GM18511 (cell line): ENCODE results near the gene MAB21L4.

Source experiments
- ATAC-seq: cut with Tn5 transposase; IDR thresholded peaks from one replicate; pipeline ENCODE4 v1.9.1; 2021; ENCODE audit warnings: mild to moderate bottlenecking, moderate library complexity; ENCODE audit not compliant: unreplicated experiment

Gene MAB21L4

DNA sequence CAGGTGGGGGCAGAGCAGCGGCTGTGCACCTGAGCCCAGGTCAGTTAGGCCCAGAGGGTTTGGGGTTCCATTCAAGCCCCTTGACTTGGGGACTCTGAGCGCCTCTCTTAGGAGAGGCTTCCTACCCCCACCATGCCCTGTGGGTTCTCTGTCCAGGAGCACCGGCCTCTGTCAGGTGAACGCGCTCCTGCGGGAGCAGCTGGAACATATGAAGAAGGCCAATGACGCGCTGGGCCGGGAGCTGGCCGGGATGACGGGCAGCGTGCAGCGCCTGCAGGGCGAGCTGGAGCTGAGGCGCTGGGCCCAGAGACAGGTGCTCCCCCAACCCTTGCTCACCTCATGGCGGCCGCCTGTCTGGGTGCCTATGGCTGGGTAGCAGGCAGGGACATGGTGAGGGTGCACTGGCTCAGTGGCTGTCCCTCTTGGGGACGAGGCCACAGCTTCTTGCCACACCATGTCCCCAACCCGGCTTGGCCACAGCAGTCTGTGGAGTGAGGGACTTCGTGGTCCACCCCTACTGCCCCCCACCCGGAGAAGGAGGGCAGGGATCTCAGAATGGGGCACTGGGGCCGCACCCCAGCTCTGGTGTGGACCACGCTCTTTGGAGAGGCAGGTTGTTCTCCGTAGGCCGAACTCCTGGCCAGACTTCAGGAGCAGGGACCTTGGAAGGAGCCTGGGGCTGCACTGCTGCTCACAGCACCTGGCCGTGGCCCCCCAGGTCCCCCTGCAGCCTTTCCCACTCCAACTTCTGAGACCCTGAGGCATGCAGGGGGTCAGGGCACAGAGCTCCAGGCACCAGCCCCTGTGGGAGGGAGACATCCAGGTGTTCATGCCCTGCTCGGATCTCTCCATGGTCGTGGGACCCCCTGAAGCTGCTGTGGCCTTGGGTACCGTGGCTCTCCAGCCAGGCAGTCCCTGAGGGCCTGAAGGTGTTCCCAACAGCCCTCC, 29.9 kb upstream of the MAB21L4 start:
- no peak for ATAC-seq

DNA sequence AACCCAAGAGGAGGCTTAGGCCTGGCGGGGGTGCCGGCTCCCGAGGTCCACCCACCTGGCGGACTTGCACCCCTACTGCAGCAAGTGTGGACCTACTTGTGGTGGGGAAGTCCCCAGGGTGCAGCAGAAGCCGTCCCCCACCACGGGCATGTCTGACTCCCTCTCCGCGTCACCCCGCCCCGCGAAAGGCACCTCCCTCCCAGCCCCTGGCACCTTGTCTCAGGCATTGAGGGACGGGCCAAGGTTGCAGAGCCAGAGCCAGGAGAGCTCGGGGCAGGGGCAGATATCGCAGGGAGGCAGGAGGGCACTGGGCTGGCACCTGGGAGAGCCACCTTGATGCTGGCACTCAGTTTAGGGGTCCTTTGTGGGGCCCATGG, 29.2 kb upstream of the MAB21L4 start:
- no peak for ATAC-seq

DNA sequence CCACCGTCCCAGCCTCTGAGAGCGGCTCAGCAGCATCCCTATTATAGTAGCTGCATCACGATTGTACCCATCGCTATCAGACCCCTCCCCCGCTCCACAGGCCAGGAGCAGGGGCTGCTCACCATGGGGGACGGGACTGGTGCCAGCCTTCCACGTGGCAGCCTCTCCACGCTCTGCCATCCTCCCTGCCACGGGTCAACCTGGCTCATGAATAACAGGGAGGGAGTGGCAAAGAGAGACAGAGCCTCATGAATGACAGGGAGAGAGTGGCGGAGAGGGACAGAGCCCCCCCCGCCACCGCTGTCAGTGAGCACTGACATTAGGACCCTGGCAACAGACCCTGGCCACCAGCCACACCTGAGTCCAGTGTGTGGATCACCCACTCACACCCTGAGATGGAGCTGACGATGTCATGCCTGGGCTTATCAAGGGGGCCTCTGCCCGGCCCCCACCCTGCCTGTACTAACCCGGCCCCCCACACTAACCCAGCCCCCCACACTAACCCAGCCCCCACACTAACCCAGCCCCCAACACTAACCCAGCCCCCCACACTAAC, 27.1 kb upstream of the MAB21L4 start:
- ATAC-seq: no peak

DNA sequence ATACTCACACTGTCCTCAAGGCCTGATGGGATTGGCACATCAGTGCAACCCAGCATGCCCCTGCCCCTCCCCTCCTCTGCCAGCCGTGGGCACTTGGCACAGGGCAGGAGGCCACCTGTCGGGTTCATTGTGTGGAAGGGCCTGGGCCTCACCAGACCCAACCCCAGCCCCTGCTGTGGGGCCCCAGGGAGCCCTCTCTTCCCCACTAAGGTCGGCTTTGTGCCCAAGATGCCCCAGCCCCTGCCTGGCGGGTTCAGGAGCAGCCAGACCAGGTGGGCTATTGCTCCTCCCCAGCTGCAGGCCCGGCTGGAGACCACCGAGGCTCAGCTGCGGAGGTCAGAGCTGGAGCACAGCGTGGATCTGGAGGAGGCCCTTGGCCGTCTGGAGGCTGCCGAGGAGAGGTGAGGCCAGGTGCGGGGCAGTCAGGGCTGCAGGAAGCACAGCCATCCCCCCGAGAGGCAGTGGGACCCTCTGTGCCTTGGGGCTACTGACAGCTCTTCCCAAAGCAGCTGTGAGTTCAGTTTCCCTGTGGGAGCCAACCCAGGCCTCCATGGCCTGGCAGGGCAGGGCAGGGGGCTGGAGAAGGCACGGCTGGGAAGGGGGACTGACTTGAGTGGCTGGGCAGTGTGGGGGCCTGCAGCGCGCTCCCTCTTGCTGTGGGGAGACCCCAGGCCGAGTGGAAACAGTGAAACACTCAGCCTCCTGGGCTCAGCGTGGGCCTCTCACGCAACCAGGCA, 26.5 kb upstream of the MAB21L4 start:
- ATAC-seq: no peak

DNA sequence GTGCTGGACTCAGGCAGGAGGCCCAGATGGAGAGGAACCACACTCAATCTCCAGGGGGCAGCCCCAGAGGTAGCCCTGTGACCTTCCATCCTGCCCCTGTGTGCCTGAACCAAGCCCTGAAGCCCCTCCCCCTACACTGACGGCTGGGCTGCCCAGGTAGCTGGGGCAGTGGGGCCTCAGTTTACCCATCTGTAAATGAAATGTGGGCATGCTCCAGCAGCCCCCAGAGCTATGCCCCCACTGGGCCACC, 26.0 kb upstream of the MAB21L4 start:
- no peak for ATAC-seq

DNA sequence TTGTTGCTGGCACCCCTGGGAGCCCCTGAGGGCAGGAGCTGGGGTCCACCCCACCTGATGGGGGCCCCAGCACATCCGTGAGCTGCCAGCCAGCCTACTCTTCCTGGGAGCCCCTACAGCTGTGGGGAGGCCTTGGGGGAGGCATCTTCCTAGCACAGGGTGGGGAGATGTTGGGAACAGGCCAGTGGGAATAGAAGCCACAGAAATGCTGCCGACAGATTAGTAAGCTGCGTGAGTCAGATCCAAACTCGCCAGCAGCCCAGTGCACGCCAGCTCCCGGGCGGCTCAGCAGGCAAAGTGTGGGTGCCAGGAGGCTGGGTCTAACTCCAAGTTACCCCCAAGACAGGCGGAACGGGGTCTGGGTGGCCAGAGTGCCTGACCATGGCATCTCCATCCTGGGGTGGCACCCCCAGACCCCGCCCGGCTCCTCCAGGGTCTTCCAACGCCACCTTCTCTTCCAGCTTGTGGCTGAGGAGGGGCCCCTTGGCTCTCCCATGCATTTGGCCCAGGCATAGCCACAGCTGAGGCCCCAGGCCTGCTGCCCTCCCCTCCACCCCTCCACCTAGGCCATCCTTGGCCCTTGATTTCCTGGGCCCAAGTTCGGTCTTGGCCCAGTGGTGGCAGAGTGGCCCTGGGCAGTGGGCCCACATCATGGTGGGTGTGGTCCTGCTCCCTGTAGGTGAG, 25.5 kb upstream of the MAB21L4 start:
- ATAC-seq: no peak

DNA sequence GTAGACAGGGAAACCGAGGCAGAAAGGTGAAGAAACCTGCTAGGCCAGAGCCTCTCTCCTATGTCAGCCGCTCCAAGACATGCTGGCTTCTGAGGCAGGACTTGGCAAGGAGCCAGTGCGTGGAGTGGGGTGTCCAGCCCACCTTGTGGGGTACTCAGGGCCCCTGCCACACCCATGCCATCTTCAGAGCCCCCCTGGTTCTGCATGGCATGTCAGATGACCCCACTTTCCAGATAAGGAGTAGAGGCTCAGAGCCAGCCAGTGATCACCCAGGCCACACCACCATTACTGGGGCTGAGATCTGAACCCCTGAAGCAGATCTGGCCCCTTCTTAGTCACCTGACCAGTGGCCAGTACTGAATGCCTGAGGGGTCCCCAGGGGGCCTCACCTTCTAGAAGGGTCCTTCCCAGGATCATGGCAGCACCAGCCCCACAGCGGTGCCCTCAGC, 24.9 kb upstream of the MAB21L4 start:
- no peak for ATAC-seq

DNA sequence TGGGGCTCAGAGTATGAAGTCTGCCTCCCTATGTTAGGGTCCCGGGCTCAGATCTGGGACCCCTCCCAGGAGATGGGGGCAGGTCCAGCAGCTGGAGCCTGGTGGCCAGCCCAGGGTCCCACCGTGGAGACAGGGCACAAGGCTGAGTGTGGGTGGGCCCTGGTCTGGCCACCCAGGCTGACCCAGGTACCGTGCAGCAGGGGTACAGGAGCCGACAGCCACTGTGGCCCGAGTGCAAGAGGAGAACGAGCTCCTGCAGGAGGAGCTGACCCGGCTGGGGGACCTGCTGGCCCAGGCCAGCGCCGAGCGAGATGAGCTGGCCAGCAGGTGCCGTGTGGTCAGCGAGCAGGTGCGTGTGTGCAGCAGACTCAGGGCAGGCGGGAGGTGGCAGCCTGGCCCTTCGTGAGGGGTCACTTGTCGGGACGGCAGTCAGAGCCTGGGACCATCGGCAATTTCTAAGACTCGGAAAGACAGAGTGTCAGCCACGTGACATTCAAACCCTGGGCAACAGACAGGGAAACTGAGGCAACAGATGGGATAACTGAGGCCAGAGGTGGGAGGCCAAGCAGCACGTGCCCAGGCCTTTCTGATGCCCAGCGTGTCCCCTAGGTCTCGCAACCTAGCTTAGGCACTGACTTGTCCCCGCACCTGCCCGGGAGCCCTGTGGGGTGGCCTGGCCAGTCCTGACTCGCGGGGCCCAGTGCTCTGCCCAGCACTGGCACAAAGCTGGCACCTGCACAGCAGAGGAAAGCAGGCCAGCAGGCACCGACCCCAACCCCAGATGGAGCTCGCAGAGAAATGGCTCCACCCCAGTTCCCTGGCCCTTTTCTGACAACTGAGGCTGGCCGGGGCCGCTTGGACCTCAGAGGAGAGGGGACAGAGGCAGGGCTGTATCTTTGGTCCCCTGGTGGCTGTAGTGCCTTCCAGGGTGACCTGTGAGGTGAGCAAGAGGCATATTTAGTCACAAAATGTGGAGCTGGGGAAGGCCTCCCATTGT, 24.1 kb upstream of the MAB21L4 start:
- no peak for ATAC-seq

DNA sequence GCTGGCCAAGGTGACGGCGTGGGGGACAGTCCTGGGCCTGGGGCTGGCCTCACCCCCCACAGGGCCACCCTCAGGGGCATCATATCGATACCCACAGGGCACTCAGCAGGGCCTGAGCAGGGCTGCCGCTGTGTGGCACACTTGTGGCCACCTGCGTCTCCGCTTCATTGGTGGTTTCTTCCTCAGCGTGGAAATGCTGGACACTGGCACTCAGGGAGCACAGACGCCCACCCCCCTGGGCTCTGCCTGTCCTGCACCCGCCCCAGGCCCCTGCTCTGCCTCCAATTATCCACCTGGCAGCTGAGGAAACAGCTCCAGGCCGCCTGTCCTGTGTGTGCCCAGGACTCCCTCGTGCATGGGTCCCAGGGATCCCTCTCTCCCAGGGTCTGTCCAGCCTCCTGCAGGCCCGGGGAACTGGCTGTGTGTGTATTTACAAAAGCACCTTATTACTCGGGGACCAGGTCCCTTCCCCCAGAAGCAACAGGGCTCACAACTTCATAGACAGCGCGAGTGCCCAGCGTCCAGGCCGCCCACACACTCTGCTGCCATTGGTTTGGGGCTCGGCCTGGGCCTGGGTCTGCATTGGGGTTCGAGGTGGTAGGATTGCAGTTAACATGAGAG, 23.3 kb upstream of the MAB21L4 start:
- no peak for ATAC-seq

DNA sequence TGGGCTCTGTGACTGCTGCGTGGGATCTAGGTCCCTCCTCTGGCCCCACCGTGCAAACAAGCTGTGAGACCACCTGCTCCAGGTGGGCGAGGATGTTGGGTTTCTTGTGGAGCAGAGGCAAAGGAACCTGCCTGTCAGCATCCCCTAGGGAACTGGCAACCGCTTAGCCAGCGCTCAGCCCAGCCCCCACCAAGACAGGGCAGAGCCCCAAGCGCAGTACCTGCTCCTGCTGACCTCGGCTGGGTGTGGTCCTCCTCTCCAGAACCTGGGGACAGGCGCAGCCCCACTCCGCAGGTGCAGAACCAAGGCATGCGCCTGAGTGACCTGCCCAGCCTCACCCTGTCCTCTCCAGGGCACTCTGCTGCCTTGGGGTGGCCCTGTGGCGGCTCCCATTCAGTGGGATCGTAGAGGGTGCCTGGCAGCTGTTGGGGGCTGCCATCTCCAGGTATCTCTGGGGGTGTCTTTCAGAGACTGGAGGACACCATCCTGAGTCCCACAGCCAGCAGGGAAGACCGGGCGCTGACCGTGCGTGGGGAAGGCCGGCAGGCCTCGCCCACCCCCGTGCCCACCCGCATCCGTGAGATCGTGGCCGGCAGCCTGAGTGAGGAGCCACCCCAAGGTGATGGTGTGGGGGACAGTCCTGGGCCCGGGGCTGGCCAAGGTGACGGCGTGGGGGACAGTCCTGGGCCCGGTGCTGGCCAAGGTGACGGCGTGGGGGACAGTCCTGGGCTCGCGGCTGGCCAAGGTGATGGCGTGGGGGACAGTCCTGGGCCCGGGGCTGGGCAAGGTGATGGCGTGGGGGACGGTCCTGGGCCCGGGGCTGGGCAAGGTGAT, 22.5 kb upstream of the MAB21L4 start:
- ATAC-seq: no peak

DNA sequence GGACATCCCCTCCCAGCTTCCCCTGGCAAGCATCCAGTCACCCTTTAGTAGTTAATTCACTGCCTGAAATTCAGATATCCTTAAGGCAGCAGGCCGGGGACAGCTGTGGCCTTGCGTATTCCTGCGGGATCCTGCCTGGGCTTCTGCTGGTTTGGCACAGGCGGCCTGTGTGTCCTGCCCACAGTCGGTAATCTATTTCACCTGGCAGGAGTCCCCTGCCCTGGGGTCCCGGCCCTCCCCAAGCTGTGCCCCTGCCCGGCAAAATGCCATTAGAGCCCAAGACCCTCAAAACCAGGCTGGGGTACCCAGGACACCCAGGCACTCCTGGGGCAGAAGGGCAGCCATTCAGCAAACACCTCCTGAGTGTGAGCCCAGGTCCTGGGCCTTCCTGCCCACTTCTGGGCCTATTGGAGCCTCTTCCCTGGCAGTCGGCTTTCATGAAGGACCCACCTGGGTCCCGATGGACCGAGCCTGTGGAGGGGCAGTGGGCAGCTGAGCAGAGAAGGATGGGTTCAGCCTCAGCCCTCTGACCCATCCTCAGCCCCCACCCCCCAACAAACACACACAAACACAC, 21.8 kb upstream of the MAB21L4 start:
- no peak for ATAC-seq

DNA sequence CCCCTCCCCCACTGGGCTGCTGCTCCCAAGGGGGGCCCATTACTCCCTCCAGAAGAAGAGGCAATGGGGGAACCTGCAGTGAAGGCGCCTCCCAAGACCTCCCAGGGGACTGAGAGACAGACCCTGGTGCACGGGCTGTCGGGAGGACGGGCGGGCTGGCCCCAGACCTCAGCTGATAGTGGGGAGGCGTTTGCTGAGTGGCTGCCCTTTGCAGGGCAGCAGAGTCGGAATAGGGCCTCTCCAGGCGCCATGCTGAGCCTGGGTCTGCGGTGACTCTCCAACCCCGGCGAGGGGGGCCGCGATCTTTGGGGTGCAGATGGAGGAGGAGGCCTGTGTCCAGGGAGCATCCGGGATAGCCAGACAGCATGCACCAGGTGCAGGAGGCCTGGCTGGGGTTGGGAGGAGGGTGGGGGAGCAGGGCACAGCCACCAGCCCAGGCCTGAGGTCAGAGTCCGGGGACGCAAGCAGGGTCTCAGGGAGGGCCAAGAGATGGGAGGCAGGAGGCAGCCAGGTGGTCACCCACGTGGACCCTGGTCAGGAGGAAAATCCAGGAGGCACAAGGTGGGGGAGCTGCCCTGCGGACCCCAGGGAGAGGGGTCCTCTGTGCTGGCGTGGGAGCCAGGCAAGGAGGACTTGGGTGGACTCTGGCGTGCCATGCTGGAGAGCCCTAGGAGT, 21.2 kb upstream of the MAB21L4 start:
- ATAC-seq: no peak

DNA sequence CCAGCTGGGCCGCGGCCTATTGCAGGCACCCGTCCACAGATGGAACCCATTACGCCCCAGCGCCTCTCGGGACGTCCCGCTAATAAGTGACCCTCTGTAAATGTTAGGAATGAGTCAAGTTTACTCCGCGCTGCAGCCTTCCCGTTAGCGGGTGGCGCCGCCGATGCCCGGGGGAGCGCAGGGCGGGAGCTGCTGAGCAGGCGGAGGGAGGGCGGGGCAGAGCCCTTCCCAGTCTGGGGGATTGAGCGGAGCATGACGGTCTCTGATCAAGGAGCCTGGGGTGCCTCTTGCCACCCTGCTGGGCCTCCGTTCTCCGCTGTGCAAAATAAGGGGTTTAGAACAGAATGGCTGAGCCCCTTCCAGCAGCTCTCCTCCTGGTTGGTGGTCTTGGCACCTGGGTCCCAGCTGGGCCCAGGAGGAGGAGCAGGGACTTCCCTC, 20.6 kb upstream of the MAB21L4 start:
- no peak for ATAC-seq

DNA sequence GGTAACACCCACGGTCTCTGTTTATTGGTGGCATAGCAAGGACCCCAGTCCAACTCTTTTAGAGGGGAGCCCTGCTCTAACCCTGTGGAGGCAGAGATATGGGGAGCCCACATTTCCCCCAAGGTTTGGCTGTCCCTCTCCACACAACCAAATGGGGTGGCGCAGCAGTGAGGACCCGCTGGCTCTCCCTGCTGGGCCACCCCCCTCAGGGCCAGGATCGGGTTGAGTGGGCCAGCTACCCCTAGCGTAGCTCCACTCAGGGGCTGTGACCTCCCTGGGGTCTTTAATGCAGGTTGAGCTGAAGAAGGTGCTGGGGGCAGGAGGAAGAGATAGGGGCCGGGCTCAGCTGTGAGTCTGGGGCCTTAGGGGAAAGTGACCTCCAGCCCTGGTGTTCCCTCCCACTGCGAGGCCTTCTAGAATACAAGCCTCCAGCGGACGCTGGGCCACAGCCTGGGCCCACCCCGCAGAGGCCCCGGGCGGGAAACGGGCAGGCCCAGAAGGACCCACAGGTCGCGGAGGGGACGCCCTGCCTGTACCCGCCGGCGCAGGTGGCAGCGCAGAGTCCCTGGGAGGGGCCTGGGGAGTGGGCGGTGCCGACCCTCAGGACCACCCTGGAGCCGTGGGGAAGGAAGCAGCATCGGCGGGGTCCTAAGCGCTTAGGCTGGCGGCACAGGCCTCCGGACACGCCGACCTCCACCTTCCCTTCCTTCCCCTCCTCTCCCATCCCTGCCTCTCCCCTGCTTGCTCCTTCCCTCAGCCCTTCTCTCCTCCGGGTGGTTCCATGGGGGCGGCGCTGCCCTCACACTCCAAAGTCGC, 19.8 kb upstream of the MAB21L4 start:
- ATAC-seq: no peak

DNA sequence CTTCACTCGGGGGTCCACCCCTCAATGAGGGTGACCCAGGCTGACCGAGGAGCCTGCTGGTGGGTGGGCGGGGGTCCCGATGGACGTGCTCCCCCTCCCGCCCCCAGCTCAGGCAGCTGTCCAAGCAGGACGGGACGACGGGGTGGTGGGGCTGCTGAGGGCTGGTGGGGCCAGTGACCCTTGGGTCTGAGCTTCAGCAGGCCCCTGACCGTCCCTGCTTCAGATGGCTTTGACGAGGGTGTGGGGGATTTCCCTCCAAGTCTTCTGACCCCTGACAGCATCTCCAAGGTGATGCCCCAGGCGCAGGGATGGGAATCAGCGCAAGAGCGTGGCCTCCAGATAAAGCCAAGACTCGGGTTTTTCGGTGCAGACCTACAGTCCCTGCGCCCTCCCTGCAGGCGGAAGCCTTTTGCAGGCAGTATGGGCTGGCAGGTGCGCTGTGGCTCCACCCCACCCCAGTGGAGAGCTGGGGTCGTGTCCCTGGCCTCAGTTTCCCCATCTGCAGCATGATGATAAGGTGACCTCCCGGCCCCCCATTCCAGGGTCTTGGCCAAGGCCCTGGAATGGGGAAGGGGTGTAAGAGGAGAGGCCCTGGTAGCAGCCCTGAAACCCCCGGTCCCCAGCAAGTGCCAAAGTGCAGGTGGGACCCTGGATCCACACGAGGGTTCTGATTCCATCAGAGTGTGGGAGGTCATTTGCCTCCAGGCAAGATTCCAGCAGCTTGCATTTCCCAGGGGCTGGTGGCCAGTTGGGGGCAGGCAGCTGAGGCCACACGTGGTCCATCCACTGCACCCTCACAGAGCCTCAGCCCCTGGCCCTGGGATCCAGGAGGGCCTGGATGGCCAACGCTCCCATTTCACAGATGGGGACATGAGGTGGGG, 18.9 kb upstream of the MAB21L4 start:
- no peak for ATAC-seq
